NCI-H187 (cell line): Measurements from ENCODE around the gene KRTAP5-1.

ENCODE experiments used
- DNase-seq, 2 experiments: peaks; one replicate each; lab custom pipeline; 2025; lab: John Stamatoyannopoulos, UW

KRTAP5-1 gene

GRCh38 chr11:1545432-1545831, 39.7 kb downstream of the KRTAP5-1 start:
- DNase-seq, result no peak

- no peak for DNase-seq
Measured at GRCh38 chr11:1544536-1544935, 40.5 kb downstream of the KRTAP5-1 start.

- DNase-seq, result no peak
Measured at GRCh38 chr11:1543606-1544263, 41.3 kb downstream of the KRTAP5-1 start.

GRCh38 chr11:1542267-1542666, 42.8 kb downstream of the KRTAP5-1 start:
- peak; percentile 26 to 46 for DNase-seq

- no peak for DNase-seq
Measured at GRCh38 chr11:1541474-1542204, 43.4 kb downstream of the KRTAP5-1 start.

- no peak for DNase-seq
Measured at GRCh38 chr11:1540074-1540473, 45.0 kb downstream of the KRTAP5-1 start.

GRCh38 chr11:1538153-1538552, 46.9 kb downstream of the KRTAP5-1 start:
- DNase-seq, result no peak

GRCh38 chr11:1536065-1536843, 48.8 kb downstream of the KRTAP5-1 start:
- no peak for DNase-seq

GRCh38 chr11:1534682-1535081, 50.4 kb downstream of the KRTAP5-1 start:
- no peak for DNase-seq
